ENCODE data around the gene KCNIP1. TPM values are rescaled to one million over a fixed set of nuclear protein-coding genes. Genes with fewer than 3 reads are reported as not detected.
A peak's percentile ranks its signal among the peaks of the same experiment; 100 is the strongest.

The KCNIP1 gene
- total and polyA plus RNA-seq, 4 donors: 0.13 to 1.8 (median 0.72) TPM

DNA sequence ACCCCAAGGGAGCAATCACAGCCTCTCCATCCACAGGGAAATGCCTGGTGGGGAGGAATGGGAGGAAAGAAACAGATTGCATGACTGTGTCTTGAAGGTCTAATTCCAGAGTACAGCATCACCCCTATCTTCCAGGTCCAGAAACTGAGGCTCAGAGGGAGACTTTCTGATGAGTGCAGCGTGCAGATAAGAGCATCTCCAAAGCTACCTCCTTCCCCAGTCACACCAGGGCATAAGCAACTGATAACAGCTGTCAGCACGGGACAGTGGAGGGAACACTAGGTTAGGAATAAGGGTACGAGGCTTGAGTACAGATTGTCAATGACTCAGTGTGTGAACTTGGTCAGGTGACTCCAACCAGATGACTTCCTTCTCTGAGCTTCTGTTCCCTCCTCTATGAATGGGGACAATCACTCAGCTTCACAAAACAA is 126.9 kb downstream of the KCNIP1 start:
- H3K9ac ChIP-seq (ENCODE audit: insufficient read depth in 1 of 2, low read length in 2 of 2): no peak overlapping the region
- no peak for ATAC-seq (ENCODE audit: insufficient read depth, low FRiP score)
- TF ChIP-seq, protein P1, sequence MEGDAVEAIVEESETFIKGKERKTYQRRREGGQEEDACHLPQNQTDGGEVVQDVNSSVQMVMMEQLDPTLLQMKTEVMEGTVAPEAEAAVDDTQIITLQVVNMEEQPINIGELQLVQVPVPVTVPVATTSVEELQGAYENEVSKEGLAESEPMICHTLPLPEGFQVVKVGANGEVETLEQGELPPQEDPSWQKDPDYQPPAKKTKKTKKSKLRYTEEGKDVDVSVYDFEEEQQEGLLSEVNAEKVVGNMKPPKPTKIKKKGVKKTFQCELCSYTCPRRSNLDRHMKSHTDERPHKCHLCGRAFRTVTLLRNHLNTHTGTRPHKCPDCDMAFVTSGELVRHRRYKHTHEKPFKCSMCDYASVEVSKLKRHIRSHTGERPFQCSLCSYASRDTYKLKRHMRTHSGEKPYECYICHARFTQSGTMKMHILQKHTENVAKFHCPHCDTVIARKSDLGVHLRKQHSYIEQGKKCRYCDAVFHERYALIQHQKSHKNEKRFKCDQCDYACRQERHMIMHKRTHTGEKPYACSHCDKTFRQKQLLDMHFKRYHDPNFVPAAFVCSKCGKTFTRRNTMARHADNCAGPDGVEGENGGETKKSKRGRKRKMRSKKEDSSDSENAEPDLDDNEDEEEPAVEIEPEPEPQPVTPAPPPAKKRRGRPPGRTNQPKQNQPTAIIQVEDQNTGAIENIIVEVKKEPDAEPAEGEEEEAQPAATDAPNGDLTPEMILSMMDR (IDR thresholded peaks at IDR 0.05; ENCODE audit: control extremely low read depth, extremely low read depth): no peak
- no peak overlapping the region for H3K4me3 ChIP-seq
- H3K27ac ChIP-seq (ENCODE audit: low read depth in 1 of 2, low read length in 1 of 2): no peak overlapping the region
- peaks cover 0 to 32% (median 13%) of the 10 kb centered on the region in 5 donors for H3K4me1 ChIP-seq (ENCODE audit: control insufficient read depth in 5 of 5, insufficient read depth in 5 of 5, low read length in 5 of 5)
- no peaks in the 10 kb centered on the region for H3K36me3 ChIP-seq (ENCODE audit: control insufficient read depth in 4 of 4, insufficient read depth in 4 of 4, low read length in 4 of 4)
- 40 to 48% methylated on average over 3 of the region's 3 CpGs for WGBS, 2 donors
- no peaks in the 10 kb centered on the region for H3K27me3 ChIP-seq (ENCODE audit: control insufficient read depth in 3 of 3, insufficient read depth in 3 of 3, low read length in 2 of 3)
- DNase-seq: peak in 1 of 3 donors; percentile 7
- no peaks in the 10 kb centered on the region for H3K9me3 ChIP-seq (ENCODE audit: control insufficient read depth in 4 of 4, insufficient read depth in 3 of 4, low read length in 3 of 4)

DNA sequence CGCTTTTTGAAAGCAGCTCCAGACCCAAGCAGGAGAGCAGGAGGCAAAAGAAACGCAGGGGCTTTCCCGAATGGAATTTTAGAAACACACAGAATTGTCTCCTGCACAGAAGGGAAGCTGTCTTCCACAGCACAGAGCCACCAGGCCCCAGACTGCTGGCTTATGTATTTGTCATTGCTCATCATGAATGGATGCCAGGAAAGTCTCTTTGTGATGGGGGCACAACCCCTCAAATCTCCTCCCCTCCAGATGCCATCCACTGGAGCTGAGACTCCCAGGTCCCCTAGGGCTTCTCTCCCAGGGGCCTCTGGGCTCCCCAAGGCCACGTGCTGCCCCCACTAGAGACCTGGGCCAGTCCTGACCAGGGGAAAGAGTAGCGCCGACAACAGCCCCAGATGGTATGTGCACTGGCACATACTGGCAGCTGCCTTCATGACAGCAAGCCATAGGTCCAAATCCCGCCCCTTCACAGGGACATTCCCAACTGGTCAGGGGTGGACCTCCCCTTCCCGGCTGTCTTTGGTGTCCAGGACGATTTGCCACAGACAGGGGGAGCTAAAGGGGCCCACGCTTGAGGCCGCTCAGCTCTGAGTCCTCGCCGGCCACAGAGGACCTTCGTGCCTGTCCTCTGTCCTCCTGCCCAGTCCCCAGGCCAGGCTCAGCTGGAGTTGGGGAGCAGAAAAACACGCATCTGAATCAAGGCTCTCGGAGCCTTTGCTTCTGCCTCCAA is 127.8 kb downstream of the KCNIP1 start:
- peak; percentile 49 to 59 (median 56) for DNase-seq
- no peaks in the 10 kb centered on the region for H3K9me3 ChIP-seq (ENCODE audit: control insufficient read depth in 4 of 4, insufficient read depth in 3 of 4, low read length in 3 of 4)
- no peak overlapping the region for H3K27ac ChIP-seq (ENCODE audit: low read depth in 1 of 2, low read length in 1 of 2)
- H3K4me1 ChIP-seq (ENCODE audit: control insufficient read depth in 5 of 5, insufficient read depth in 5 of 5, low read length in 5 of 5): peaks cover 0 to 32% (median 13%) of the 10 kb centered on the region in 5 donors
- H3K27me3 ChIP-seq (ENCODE audit: control insufficient read depth in 3 of 3, insufficient read depth in 3 of 3, low read length in 2 of 3): no peaks in the 10 kb centered on the region
- no peaks in the 10 kb centered on the region for H3K36me3 ChIP-seq (ENCODE audit: control insufficient read depth in 4 of 4, insufficient read depth in 4 of 4, low read length in 4 of 4)
- 51 to 65% methylated on average over 16 of the region's 16 CpGs for WGBS, 2 donors
- H3K4me3 ChIP-seq: no peak overlapping the region
- no peak for ATAC-seq (ENCODE audit: insufficient read depth, low FRiP score)
- no peak overlapping the region for H3K9ac ChIP-seq (ENCODE audit: insufficient read depth in 1 of 2, low read length in 2 of 2)
- TF ChIP-seq, protein P1 (IDR thresholded peaks at IDR 0.05; ENCODE audit: control extremely low read depth, extremely low read depth): no peak

DNA sequence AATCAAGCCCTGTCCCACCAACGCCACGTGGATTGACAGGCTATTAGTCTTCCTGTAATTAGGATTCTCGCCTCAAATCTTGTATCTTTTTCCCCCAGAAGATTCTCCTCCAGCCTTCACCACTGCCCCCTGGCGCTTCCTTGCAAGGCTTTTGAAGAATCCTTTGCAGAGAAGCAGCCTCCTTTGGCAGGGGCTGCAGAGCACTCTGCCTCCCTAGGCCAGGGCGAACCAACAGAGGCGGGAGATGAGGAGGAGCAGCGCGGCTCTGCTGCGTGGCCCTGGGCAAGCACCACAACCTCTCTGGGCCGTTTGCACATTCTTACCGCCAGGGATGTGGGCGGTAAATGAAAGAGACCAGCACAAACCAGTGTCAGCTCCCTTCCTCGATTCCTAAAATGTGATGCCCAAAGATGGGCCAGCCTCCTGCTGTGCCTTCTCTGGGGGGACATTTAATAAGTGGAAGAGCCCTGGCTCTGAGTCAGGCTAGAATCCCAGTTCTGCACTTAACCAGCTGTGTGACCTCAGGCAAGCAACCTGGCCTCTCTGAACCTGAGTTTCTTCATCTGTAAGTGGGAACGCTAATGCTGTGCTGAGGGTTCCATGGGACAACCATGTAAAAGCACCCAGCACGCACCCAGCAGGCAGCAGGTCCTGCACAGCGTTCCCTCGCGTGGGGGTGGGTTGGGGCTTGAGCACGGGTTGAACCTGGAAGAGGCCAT is 128.6 kb downstream of the KCNIP1 start:
- no peak overlapping the region for H3K27ac ChIP-seq (ENCODE audit: low read depth in 1 of 2, low read length in 1 of 2)
- ATAC-seq (ENCODE audit: insufficient read depth, low FRiP score) (no peak), DNase-seq (peak; percentile 11 to 26 (median 23))
- 42 to 47% methylated on average over 19 of the region's 19 CpGs for WGBS, 2 donors
- no peak overlapping the region for H3K4me3 ChIP-seq
- peaks cover 0 to 32% (median 13%) of the 10 kb centered on the region in 5 donors for H3K4me1 ChIP-seq (ENCODE audit: control insufficient read depth in 5 of 5, insufficient read depth in 5 of 5, low read length in 5 of 5)
- TF ChIP-seq, protein P1 (IDR thresholded peaks at IDR 0.05; ENCODE audit: control extremely low read depth, extremely low read depth): no peak
- H3K36me3 ChIP-seq (ENCODE audit: control insufficient read depth in 4 of 4, insufficient read depth in 4 of 4, low read length in 4 of 4): no peaks in the 10 kb centered on the region
- peak overlapping the region in 1 of 2 donors; percentile 38 for H3K9ac ChIP-seq (ENCODE audit: insufficient read depth in 1 of 2, low read length in 2 of 2)
- no peaks in the 10 kb centered on the region for H3K9me3 ChIP-seq (ENCODE audit: control insufficient read depth in 4 of 4, insufficient read depth in 3 of 4, low read length in 3 of 4)
- no peaks in the 10 kb centered on the region for H3K27me3 ChIP-seq (ENCODE audit: control insufficient read depth in 3 of 3, insufficient read depth in 3 of 3, low read length in 2 of 3)

Data from lung (tissue), 12 donors.